Lower leg skin (tissue), 3 donors: ENCODE measurements around the gene LIPF.

Experiments
- CTCF ChIP-seq, 3 donors: fragments of 450-650 bp; IDR thresholded peaks; one replicate each; pipeline ENCODE4 v1.5.1; 2016; ENCODE audit warnings: antibody characterized with exemption in 3 of 3, mild to moderate bottlenecking in 3 of 3, moderate library complexity in 2 of 3
- POLR2A ChIP-seq, 2 donors: fragments of 450-650 bp; IDR thresholded peaks; one replicate each; pipeline ENCODE4 v1.6.1; 2016 to 2017; ENCODE audit warnings: antibody characterized with exemption in 2 of 2, mild to moderate bottlenecking in 1 of 2, moderate library complexity in 1 of 2

GRCh38 chr10:88728107-88728763 lies 64.0 kb downstream of the LIPF start:
- TF ChIP-seq CTCF (IDR thresholded peaks at IDR 0.05) (no peak), POLR2A (IDR thresholded peaks at IDR 0.05) (no peak)
